Amniotic epithelial cell (primary cell): ENCODE measurements around the gene OIT3.

ENCODE experiments used
- DNase-seq: peaks from one replicate; pipeline ENCODE4 v3.0.0-alpha.2; 2010; ENCODE audit warnings: low read depth

The OIT3 gene

DNA sequence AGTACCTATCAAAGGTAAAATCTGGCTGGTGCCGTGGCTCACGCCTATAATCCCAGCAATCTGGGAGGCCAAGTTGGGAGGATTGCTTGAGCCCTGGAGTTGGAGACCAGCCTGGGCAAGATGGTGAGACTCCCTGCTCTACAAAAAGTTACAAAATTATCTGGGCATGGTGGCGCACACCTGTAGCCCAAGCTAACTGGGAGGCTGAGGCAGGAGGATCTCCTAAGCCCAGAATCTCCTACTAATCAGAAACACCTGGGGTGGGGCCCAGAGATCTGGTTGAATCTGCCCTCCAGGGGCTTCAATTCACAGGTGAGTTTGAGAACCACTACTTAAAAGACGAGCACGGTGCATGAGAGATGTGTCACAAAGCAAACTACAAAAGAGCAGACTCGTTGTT lies 58.6 kb downstream of the OIT3 start:
- DNase-seq, result no peak

DNA sequence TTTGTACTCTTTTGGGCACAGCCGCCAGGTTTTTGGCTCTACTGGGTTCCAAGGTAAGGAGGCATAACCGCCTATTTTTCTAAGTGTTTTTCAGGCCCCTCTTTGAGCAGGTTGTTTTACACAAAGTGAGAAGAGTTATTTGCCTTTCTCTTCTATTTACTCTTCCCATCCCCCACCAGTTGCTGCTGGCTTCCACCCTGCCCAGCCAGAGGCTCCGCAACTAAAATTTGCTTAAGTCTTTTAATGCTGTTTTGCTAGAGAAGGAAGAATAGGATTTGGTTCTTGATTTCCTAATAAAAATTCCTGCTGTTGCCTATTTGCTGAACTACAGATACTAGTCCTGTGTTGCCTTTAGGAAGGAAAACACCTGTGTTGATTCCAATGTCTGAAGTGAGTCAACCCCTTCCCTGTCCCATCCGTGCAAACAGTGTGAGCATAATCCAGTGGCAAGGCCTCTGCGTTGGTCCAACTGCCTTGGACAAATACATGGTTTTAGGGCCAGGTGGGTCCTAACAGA lies 59.2 kb downstream of the OIT3 start:
- no peak for DNase-seq

DNA sequence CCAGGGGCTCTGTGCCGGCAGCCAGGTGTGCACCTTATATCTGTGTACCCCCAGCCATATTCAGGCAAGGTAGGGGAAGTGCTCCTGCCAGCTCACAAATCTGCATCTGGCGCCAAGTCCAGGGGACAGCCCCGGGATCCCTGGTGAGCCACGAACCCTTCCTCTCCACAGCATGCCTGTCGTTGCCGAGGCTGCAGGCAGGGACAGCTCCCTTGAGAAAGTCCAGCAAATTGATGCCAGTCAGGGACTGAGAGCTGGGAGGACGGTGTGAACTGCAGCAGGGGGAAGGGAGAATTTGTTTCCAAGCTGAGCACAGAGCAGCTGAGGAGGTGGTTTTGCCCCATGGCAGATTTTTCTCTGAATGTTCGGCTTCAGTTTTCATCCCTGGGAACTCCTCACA lies 60.1 kb downstream of the OIT3 start:
- peak; percentile 4 for DNase-seq

DNA sequence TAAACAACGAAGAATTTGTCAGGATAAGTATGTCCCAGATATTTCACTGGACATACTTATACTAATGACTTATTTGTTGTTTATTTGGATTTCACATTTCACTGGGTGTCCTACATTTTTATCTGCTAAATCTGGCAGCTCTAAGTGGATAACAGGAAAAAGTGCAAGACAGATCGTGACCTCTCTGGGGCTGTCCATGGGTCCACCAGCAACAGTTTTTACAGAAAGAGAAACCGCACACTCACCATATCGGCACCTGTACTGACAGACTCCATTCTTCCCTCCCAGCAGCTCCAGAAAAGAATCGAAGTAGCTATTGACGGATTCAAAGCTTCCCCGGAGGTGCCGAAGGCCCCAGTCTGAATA lies 60.7 kb downstream of the OIT3 start:
- no peak for DNase-seq

DNA sequence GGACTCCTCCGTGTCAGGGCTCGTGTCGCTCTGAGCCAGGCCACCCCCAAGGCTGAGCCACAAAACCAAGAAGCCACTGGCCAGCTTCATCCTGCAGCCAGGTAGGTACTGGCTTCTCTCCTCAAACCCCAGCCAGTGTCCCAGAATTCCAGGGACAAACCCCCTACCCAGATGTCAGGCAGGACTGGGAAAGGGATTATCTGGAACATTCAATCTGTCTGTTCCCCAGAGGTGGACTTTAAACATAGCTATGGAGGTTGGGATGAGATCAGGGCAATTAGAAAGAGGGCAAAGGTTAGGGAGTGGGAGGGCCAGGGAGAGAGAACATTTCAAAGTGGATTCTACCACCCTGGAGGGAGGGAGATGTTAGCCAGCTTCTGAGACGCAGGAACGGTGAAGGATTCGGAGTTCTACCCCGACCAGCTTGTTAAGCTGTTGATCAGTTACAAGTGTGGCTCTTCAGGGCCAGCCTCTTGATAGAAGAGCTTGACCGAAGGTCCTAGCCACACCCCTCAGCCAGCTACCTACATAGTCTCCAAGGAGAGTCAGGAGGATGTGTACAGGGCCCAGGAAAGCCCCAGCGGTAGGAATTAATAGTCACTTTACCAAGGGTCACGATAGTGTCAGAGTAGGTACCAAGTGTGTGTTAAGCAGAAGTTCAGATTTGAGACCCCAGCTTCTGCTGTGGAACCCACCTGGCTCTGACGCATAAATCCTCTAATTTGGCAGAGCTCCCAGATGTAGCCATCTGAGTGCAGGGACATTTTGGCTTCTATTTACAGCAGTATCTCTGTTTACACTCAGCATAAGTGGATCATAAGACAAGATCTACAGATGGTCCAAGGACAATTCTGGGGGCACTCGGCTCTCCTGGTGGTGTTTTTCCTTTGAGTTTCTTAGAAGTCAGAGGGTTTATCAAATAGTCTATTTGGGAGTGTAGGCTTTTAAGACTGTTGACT lies 61.3 kb downstream of the OIT3 start, which contains the start of gene PLA2G12B:
PLA2G12B (minus strand) TSS at position 211 of the 959 bp plus-strand sequence; CDS start at position 90, 121 bp downstream.
- no peak for DNase-seq

DNA sequence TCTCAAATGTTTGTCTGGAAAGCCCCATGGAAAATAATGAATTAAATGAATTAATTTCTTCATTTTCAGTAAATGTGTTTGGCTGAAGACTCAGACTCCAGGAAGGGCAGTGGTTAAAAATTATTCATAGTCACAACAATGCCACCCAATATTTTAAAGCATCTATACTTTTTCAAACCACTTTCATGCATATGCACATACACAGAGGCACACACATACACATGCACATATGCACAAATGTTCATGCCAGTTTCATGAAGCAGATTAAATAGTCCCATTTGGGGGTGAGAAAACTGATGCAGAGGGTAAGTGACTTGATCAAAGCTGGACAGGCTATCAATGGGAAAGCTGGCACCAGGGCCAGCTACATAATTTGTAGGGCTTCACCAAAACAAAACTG lies 62.5 kb downstream of the OIT3 start:
- no peak for DNase-seq

DNA sequence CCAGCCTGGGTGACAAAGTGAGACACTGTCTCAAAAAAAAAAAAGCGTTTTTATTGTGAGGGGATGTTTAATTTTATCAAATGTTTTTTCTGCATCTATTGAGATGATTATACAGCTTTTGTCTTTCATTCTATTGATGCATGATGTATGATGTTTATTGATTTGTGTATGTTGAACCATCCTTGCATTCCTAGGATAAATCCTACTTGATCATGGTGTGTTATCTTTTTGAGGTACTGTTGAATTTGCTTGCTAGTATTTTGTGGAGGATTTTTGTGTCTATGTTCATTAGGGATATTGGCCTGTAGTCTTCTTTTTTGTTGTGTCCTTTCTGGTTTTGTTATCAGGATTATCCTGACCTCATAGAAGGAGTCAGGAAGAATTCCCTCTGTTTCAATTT lies 83.3 kb downstream of the OIT3 start:
- no peak for DNase-seq

DNA sequence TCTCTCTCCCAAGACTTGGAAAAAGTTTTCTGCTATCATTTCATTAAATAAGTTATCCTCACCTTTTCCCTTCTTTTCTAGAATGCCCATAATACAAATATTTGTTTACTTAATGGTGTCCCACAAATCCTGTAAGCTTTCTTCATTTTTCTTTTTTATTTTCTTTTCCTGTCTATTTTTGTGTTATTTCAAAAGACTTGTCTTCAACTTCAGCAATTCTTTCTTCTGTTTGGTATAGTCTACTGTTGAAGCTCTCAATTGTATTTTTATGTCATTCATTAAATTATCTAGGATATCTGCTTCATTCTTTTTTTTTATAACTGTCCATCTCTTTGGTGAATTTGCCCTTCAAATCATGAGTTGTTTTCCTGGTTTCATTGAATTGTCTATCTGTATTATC lies 86.2 kb downstream of the OIT3 start:
- DNase-seq, result no peak

DNA sequence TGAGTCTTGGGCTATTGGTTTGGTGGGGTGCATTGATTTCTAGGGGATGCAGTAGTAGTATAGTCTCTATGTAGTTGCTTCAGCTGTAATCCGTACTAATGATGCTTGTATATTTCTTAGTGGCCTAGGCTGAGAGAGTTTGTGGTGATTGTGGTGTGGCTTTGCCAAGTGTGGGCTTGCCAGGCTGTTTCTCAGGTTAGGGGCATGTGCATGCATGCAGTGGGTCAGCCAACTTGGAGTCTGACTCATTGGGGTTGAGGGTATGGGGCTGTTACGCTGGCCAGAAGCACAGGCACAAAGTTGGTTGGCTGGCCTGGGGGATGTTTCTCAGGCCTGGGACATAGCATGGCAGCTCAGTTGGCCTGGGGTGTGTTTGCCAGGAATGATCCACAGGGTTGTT lies 86.8 kb downstream of the OIT3 start:
- DNase-seq, result no peak

DNA sequence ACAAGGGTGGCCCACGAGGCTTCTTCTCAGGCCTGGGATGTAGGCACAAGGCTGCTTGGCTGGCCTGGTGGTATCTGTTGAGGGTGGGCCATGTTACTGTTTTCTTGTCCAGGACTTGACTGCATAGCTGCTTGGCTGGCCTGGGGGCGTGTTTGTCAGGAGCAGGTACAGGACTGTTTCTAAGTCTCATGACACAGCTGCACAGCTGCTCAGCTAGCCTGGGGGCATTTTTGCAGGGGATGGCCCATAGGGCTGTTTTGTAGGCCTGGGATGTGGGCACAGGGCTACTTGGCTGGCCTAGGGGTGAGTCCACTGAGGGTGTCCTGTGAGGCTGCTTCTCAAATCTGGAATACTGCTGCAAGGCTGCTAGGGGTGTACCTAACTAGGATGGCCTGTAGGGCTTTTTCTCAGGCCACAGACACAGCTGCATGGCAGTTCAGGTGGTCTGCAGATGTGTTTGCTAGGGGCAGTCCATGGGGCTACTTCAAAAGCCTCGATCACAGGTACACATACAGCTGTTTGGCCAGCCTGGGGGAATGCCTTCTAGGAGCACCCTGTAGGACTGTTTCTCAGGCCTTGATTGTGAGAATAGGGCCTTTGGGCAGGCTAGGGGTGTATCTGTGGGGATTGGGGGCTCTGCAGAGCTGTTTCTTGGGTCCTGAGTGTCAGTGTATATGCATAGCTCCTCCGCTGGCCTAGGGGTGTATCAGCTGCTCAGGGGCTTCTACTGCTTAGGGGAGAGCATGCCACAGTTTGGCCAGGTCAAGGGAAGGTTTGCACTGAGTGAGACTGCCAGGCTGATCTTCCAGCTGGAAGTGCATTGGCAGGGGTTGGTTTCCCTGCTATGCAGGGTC lies 87.7 kb downstream of the OIT3 start:
- no peak for DNase-seq

DNA sequence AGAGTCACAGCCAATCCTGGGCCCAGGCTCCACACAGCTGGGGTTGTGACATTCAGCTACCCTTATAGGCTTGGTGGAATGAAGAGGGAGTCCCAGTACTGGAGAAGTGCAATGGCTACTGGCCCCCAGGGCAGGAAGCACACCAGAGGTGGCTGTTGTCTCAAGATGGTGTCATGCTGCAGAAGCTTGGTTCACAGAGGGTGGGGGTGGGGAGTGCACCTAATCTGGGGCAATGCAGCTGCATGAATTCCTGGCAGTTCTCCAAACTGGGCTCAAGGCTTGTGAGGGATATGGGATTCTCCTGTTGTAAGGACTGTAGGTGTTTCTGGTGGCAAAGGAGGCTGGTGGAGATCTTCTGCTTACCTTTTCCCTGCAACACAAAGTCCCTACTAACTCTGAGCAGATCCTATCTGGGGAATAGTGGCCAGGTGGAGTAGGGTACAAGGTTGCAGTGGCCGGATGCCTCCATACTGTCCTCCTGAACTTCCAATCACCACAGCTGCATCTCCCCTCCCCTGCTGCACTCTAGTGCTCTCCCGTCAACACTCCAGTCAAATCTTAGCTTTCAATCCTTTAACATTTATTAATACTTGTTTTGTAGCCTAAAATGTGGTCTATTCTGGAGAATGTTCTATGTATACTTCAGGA lies 88.5 kb downstream of the OIT3 start:
- DNase-seq, result peak; percentile 21
